Anterior cingulate cortex (tissue), 58 donors: Measurements from ENCODE around the gene OLFM2.
"Not testable (repeated sequence)": the region's sequence is repeated elsewhere in the genome, so short reads cannot be mapped to it uniquely, and the experiment has no call there.

Experiments used
- DNase-seq, 58 donors: peaks; one replicate each; lab custom pipeline; 2025; lab: John Stamatoyannopoulos, UW

Gene OLFM2

GRCh38 chr19:9871626-9872338, 64.5 kb downstream of the OLFM2 start:
- DNase-seq = no peak

GRCh38 chr19:9868983-9869617, 67.2 kb downstream of the OLFM2 start:
- peak in 11 of 58 donors; percentile 9 to 59 (median 26) for DNase-seq

- DNase-seq = peak in 21 of 58 donors; percentile 5 to 53 (median 20)
Observed at GRCh38 chr19:9865732-9866501, 70.4 kb downstream of the OLFM2 start.

- DNase-seq = no peak
Observed at GRCh38 chr19:9863759-9864158, 72.6 kb downstream of the OLFM2 start.

- no peak for DNase-seq
Observed at GRCh38 chr19:9862938-9863337, 73.4 kb downstream of the OLFM2 start.

GRCh38 chr19:9861503-9861902, 74.8 kb downstream of the OLFM2 start:
- no peak for DNase-seq

GRCh38 chr19:9860407-9860806, 75.9 kb downstream of the OLFM2 start:
- DNase-seq = no peak

GRCh38 chr19:9858766-9859165, 77.5 kb downstream of the OLFM2 start:
- DNase-seq = no peak

GRCh38 chr19:9857920-9858746, 78.2 kb downstream of the OLFM2 start:
- peak in 5 of 58 donors; percentile 3 to 24 (median 16) for DNase-seq

GRCh38 chr19:9857076-9857721, 79.1 kb downstream of the OLFM2 start:
- DNase-seq = no peak

- DNase-seq = no peak
Observed at GRCh38 chr19:9856609-9857008, 79.7 kb downstream of the OLFM2 start.

GRCh38 chr19:9854282-9854846, 82.0 kb downstream of the OLFM2 start:
- no peak for DNase-seq

GRCh38 chr19:9850235-9850959, 85.9 kb downstream of the OLFM2 start:
- peak in 19 of 58 donors; percentile 9 to 56 (median 28) for DNase-seq

- DNase-seq = no peak
Observed at GRCh38 chr19:9849791-9850190, 86.5 kb downstream of the OLFM2 start.

GRCh38 chr19:9848762-9849161, 87.6 kb downstream of the OLFM2 start:
- DNase-seq = no peak

GRCh38 chr19:9848060-9848459, 88.3 kb downstream of the OLFM2 start:
- peak in 15 of 58 donors; percentile 2 to 49 (median 14) for DNase-seq

- peak in 47 of 58 donors; percentile 2 to 80 (median 30) for DNase-seq
Observed at GRCh38 chr19:9847087-9847671, 89.1 kb downstream of the OLFM2 start.

GRCh38 chr19:9843626-9844273, 92.6 kb downstream of the OLFM2 start:
- not testable (repeated sequence) for DNase-seq
